ENCODE data around the gene UTP3. TPM values are rescaled to one million over a fixed set of nuclear protein-coding genes. Genes with fewer than 3 reads are reported as not detected.

Gene UTP3
- total RNA-seq, 4 donors from 2014 or later: 3.7 to 23.1 (median 19.4) TPM

GRCh38 chr4:70737409-70737808 is 49.1 kb downstream of the UTP3 start:
- TF ChIP-seq CTCF (IDR thresholded peaks at IDR 0.05) (no peak), POLR2A (IDR thresholded peaks at IDR 0.05) (no peak), POLR2AphosphoS5 (IDR thresholded peaks at IDR 0.05) (no peak), EP300 (IDR thresholded peaks at IDR 0.05; ENCODE audit: low read depth) (no peak)
- no peak overlapping the region for H3K4me3 ChIP-seq
- no peak for DNase-seq
- no peaks in the 10 kb centered on the region for H3K9me3 ChIP-seq
- in situ Hi-C loops (cut with MboI; ENCODE audit: low pct_ligation_motif_present in 1 of 4, low pct_unique_long_range_greater_than_20kb in 1 of 4, low sequenced_read_pairs in 3 of 4): no loop called here
- intact Hi-C loops (cut with DNase I; ENCODE audit: low total_unique reads): no loop called here
- WGBS, 2 donors (ENCODE audit: low coverage in 1 of 2): 85 to 90% methylated on average over 2 of the region's 2 CpGs
- no peaks in the 10 kb centered on the region for H3K36me3 ChIP-seq
- peaks cover 6 to 54% (median 12%) of the 10 kb centered on the region in 4 donors for H3K4me1 ChIP-seq
- no peaks in the 10 kb centered on the region for H3K27me3 ChIP-seq
- no peak overlapping the region for H3K27ac ChIP-seq

GRCh38 chr4:70739496-70740337 is 51.4 kb downstream of the UTP3 start:
- no peaks in the 10 kb centered on the region for H3K27me3 ChIP-seq
- H3K4me1 ChIP-seq: peaks cover 0 to 41% (median 6%) of the 10 kb centered on the region in 4 donors
- no peak for DNase-seq
- no peak overlapping the region for H3K4me3 ChIP-seq
- no peak for TF ChIP-seq EP300 (IDR thresholded peaks at IDR 0.05; ENCODE audit: low read depth)
- no peak for TF ChIP-seq POLR2AphosphoS5 (IDR thresholded peaks at IDR 0.05)
- no peak for TF ChIP-seq POLR2A (IDR thresholded peaks at IDR 0.05)
- no peak for TF ChIP-seq CTCF (IDR thresholded peaks at IDR 0.05)
- no peaks in the 10 kb centered on the region for H3K9me3 ChIP-seq
- H3K27ac ChIP-seq: no peak overlapping the region
- 85 to 91% methylated on average over 3 to 6 of the region's 6 CpGs for WGBS, 2 donors (ENCODE audit: low coverage in 1 of 2)
- no peaks in the 10 kb centered on the region for H3K36me3 ChIP-seq
- intact Hi-C loops (cut with DNase I; ENCODE audit: low total_unique reads) (no loop called here), in situ Hi-C loops (cut with MboI; ENCODE audit: low pct_ligation_motif_present in 1 of 4, low pct_unique_long_range_greater_than_20kb in 1 of 4, low sequenced_read_pairs in 3 of 4) (no loop called here)

Small RNA genes within 50 kb of the gene (small RNA-seq; reads per million reads assigned to genes)
- 0 reads per million in 4 donors for gene RNU6-520P
- 0 to 0.12 (median 0) reads per million in 4 donors for gene RNU6-784P

Other genes starting within 250 kb of the UTP3 start
- not detected for gene MUC7, start 216.3 kb upstream of the UTP3 start, total RNA-seq
- gene AMTN, start 170.0 kb upstream of the UTP3 start, total RNA-seq: not detected
- not detected for gene AMBN, start 96.3 kb upstream of the UTP3 start, total RNA-seq
- gene ENAM, start 59.8 kb upstream of the UTP3 start, total RNA-seq: not detected
- gene JCHAIN, start 22.0 kb upstream of the UTP3 start, total RNA-seq: 1,000 to 10,000 TPM in 1 of 4 donors, 100 to 1,000 TPM in 1, 10 to 100 TPM in 2; 38.2 to 1,497 (median 176) TPM
- 10 to 100 TPM; 39.6 to 93.9 (median 50.8) TPM for gene RUFY3, start 33.4 kb downstream of the UTP3 start, total RNA-seq
- 10 to 100 TPM; 42.6 to 63.2 (median 60.8) TPM for gene GRSF1, start 151.4 kb downstream of the UTP3 start, total RNA-seq
- 10 to 100 TPM in 2 of 4 donors, 1 to 10 TPM in 2; 6.7 to 15.4 (median 11.0) TPM for gene MOB1B, start 213.8 kb downstream of the UTP3 start, total RNA-seq

Data from transverse colon (tissue), 4 donors.